Measurements from ENCODE around the gene TSPAN12.

The TSPAN12 gene

DNA sequence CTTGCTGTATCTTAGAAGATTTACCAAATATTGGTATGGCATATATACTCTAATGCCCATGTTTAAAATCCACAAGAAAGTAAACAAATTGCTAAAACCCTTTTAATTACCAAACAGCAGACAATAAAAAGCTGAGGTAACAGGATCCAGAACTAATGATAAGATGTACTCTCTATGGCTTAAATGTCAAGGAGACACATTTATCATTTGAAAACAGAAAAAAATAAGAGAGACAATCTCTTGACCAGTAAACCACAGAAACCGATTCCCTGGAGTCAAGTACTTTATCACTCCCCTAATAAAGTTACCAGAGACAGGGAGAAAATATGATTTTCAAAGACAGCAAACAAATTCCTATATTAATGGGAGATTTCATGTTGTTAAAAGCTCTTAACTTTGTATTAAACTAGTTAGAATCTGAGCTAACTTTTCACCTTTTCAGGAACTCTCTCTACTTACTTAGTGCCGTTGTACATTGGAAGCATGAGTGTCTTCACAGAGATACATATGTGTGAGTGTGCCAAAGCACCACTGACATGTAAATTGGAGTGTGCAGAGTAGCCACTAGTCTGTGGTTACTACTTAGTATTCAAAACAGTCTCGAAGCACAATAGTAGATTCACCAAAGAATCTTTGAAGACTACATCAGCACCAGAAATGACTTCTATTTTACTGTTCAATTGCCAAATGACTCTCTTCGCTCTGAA is 44.2 kb downstream of the TSPAN12 start:
- no peaks in the 10 kb centered on the region for H3K9me3 ChIP-seq
- H3K27ac ChIP-seq, result no peak overlapping the region
- H3K4me1 ChIP-seq, result peaks cover 0 to 4% (median 0%) of the 10 kb centered on the region in 4 donors
- no peaks in the 10 kb centered on the region for H3K36me3 ChIP-seq
- TF ChIP-seq, protein P1, sequence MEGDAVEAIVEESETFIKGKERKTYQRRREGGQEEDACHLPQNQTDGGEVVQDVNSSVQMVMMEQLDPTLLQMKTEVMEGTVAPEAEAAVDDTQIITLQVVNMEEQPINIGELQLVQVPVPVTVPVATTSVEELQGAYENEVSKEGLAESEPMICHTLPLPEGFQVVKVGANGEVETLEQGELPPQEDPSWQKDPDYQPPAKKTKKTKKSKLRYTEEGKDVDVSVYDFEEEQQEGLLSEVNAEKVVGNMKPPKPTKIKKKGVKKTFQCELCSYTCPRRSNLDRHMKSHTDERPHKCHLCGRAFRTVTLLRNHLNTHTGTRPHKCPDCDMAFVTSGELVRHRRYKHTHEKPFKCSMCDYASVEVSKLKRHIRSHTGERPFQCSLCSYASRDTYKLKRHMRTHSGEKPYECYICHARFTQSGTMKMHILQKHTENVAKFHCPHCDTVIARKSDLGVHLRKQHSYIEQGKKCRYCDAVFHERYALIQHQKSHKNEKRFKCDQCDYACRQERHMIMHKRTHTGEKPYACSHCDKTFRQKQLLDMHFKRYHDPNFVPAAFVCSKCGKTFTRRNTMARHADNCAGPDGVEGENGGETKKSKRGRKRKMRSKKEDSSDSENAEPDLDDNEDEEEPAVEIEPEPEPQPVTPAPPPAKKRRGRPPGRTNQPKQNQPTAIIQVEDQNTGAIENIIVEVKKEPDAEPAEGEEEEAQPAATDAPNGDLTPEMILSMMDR (IDR thresholded peaks at IDR 0.05), result no peak
- no peaks in the 10 kb centered on the region for H3K27me3 ChIP-seq
- intact Hi-C loops (cut with DNase I; ENCODE audit: low total_unique reads), result no loop called here
- H3K4me3 ChIP-seq, result no peak overlapping the region
- DNase-seq, result no peak

DNA sequence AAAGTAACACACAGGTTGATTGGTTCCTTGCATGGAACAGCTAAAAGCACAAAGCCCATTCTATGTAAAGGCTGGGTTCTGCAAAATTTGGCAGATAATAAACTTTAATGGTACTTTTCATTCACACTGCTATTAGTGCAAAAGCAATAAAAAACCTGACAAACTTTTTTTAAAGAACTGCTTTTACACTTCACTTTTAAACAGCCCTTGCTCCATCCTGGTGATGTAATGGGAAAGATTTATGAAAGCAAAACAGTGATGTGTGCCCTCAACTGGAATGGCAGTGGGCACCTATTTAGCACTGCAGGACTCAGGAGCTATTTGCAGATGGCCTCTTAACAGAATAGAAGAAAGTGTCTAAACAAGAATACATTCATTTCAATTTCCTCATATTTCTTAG is 44.9 kb downstream of the TSPAN12 start:
- H3K9me3 ChIP-seq, result no peaks in the 10 kb centered on the region
- peak overlapping the region in 1 of 2 donors; percentile 5 for H3K27ac ChIP-seq
- H3K27me3 ChIP-seq, result no peaks in the 10 kb centered on the region
- H3K4me1 ChIP-seq, result peaks cover 0 to 4% (median 0%) of the 10 kb centered on the region in 4 donors
- intact Hi-C loops (cut with DNase I; ENCODE audit: low total_unique reads), result no loop called here
- H3K36me3 ChIP-seq, result no peaks in the 10 kb centered on the region
- H3K4me3 ChIP-seq, result no peak overlapping the region
- TF ChIP-seq, protein P1 (IDR thresholded peaks at IDR 0.05), result no peak
- no peak for DNase-seq

DNA sequence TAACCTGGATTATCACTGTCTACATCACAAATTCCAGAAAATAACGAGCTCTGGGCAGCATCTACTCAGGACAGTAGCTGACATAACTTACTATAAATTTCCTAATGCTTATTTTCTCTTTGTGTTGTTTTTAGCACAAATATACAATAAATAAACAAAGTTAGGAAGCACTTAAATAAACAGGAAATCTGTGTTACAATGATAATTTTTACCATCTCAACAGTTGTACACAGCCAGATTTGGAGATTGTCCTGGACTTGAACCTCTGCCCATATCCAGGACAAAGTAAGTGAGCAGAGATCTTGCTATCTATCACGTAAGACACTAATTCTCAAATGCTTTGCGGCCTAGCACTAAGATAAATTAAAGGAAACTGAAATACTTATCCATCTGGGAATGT is 48.7 kb downstream of the TSPAN12 start:
- Histone ChIP-seq H3K36me3 (no peaks in the 10 kb centered on the region), H3K4me1 (peaks cover 0 to 33% (median 14%) of the 10 kb centered on the region in 4 donors), H3K4me3 (no peak overlapping the region), H3K27me3 (no peaks in the 10 kb centered on the region), H3K9me3 (no peaks in the 10 kb centered on the region), H3K27ac (no peak overlapping the region)
- DNase-seq, result no peak
- intact Hi-C loops (cut with DNase I; ENCODE audit: low total_unique reads), result no loop called here
- TF ChIP-seq, protein P1 (IDR thresholded peaks at IDR 0.05), result no peak

DNA sequence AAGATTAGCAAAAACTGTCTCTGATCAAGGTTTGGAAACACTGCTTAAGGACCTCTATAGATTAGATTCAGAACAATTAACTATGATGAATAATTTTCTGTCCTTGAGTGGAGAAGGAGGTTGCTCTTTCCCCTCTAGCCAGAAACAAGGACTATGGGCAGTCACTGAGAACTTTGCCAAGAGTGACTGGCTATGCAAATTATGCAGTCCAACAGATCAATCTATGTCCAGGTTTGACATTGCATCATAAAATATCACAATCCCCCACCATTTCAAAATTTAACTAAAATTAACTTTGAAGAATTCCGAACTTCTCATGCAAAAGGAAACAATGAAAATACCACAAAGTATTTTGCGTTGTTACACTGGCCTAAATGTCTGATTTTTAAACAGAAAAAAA is 50.6 kb downstream of the TSPAN12 start:
- Histone ChIP-seq H3K27me3 (no peaks in the 10 kb centered on the region), H3K9me3 (no peaks in the 10 kb centered on the region), H3K36me3 (no peaks in the 10 kb centered on the region), H3K4me3 (no peak overlapping the region), H3K4me1 (peaks cover 0 to 29% (median 14%) of the 10 kb centered on the region in 4 donors), H3K27ac (peak overlapping the region; percentile 55 to 68)
- intact Hi-C loops (cut with DNase I; ENCODE audit: low total_unique reads), result no loop called here
- TF ChIP-seq, protein P1 (IDR thresholded peaks at IDR 0.05), result no peak
- no peak for DNase-seq

DNA sequence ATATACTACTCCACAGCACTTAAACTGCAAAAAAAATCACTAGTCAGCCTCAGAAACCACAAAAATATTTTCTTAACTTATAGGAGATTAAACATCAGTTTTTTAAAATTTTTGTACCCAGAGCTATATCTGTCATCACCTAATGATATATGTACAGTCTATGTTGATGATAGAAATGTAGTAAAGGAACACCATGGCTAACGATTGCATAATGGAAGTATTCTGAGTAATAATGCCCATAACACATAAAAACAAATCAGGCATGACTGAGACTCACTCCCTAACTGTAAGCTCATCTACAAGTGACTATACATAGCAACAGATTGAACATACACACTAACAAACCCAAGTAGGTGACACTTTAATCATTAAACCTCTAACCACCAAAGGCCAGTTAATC is 51.3 kb downstream of the TSPAN12 start:
- TF ChIP-seq, protein P1 (IDR thresholded peaks at IDR 0.05), result no peak
- intact Hi-C loops (cut with DNase I; ENCODE audit: low total_unique reads), result no loop called here
- Histone ChIP-seq H3K27ac (peak overlapping the region; percentile 55 to 68), H3K27me3 (no peaks in the 10 kb centered on the region), H3K4me1 (peaks cover 0 to 29% (median 14%) of the 10 kb centered on the region in 4 donors), H3K4me3 (no peak overlapping the region), H3K9me3 (no peaks in the 10 kb centered on the region), H3K36me3 (no peaks in the 10 kb centered on the region)
- DNase-seq, result no peak

All from tibial artery (tissue), 4 donors.